SW480 (cell line): ENCODE results near the gene SPAG16.
A peak's percentile ranks its signal among the peaks of the same experiment; 100 is the strongest.
"Not testable (repeated sequence)": the region's sequence is repeated elsewhere in the genome, so short reads cannot be mapped to it uniquely, and the experiment has no call there.

Experiments used
- DNase-seq: peaks from one replicate; pipeline ENCODE4 v3.0.0-alpha.2; 2016; ENCODE audit warnings: low spot score

Gene SPAG16

GRCh38 chr2:213834746-213835145 is 550.5 kb downstream of the SPAG16 start:
- no peak for DNase-seq

GRCh38 chr2:213846856-213847255 is 562.6 kb downstream of the SPAG16 start:
- no peak for DNase-seq

GRCh38 chr2:213847316-213847715 is 563.1 kb downstream of the SPAG16 start:
- no peak for DNase-seq

GRCh38 chr2:213848631-213849030 is 564.4 kb downstream of the SPAG16 start:
- DNase-seq, result no peak

- DNase-seq, result peak; percentile 3
These were observed 577.4 kb downstream of the SPAG16 start for GRCh38 chr2:213861638-213862037.

GRCh38 chr2:213862407-213863076 is 578.3 kb downstream of the SPAG16 start:
- no peak for DNase-seq

- no peak for DNase-seq
These were observed 579.3 kb downstream of the SPAG16 start for GRCh38 chr2:213863541-213863940.

GRCh38 chr2:213868526-213868925 is 584.3 kb downstream of the SPAG16 start:
- DNase-seq, result no peak

- DNase-seq, result no peak
These were observed 601.2 kb downstream of the SPAG16 start for GRCh38 chr2:213885485-213885884.

- no peak for DNase-seq
These were observed 630.2 kb downstream of the SPAG16 start for GRCh38 chr2:213914510-213914909.

- no peak for DNase-seq
These were observed 635.8 kb downstream of the SPAG16 start for GRCh38 chr2:213920014-213920413.

GRCh38 chr2:213923543-213923942 is 639.3 kb downstream of the SPAG16 start:
- DNase-seq, result no peak

GRCh38 chr2:213934560-213934959 is 650.3 kb downstream of the SPAG16 start:
- DNase-seq, result no peak

- DNase-seq, result no peak
These were observed 673.8 kb downstream of the SPAG16 start for GRCh38 chr2:213958086-213958485.

- DNase-seq, result no peak
These were observed 675.3 kb downstream of the SPAG16 start for GRCh38 chr2:213959589-213959988.

GRCh38 chr2:213971536-213971935 is 687.3 kb downstream of the SPAG16 start:
- no peak for DNase-seq

GRCh38 chr2:213980883-213981282 is 696.6 kb downstream of the SPAG16 start:
- DNase-seq, result no peak

- DNase-seq, result no peak
These were observed 704.9 kb downstream of the SPAG16 start for GRCh38 chr2:213989207-213989606.

GRCh38 chr2:213991453-213992108 is 707.3 kb downstream of the SPAG16 start:
- DNase-seq, result no peak

GRCh38 chr2:213995400-213996105 is 711.3 kb downstream of the SPAG16 start:
- DNase-seq, result peak; percentile 1

GRCh38 chr2:213998976-213999375 is 714.7 kb downstream of the SPAG16 start:
- not testable (repeated sequence) for DNase-seq

- DNase-seq, result no peak
These were observed 720.2 kb downstream of the SPAG16 start for GRCh38 chr2:214004463-214004862.

GRCh38 chr2:214005337-214005736 is 721.1 kb downstream of the SPAG16 start:
- no peak for DNase-seq
